Prostate gland (tissue), 2 donors: ENCODE data around the gene KRT76. TPM values are rescaled to one million over a fixed set of nuclear protein-coding genes. Genes with fewer than 3 reads are reported as not detected.
A peak's percentile ranks its signal among the peaks of the same experiment; 100 is the strongest.

Source experiments
- DNase-seq: peaks from one replicate; pipeline ENCODE4 v3.0.0-alpha.2; 2019; ENCODE audit warnings: low spot score
- H3K27ac ChIP-seq, 2 donors: fragments of 200-600 bp; sonication (generic); 2 replicates each; pipeline ENCODE4 v1.5.1; 2017 to 2019
- H3K27me3 ChIP-seq: fragments of 200-600 bp; sonication (generic); replicated peaks from 2 replicates; pipeline ENCODE4 v1.5.1; 2019; ENCODE audit not compliant: insufficient read depth
- H3K36me3 ChIP-seq, 2 donors: fragments of 200-600 bp; sonication (generic); 1 replicate in 1 of 2; 2 replicates in 1 of 2; pipeline versions ENCODE4 v1.5.1 to v1.8.1; 2017 to 2019
- H3K4me1 ChIP-seq: fragments of 200-600 bp; sonication (generic); replicated peaks from 2 replicates; pipeline ENCODE4 v1.5.1; 2019
- H3K4me3 ChIP-seq, 2 donors: fragments of 200-600 bp; sonication (generic); 2 replicates each; pipeline ENCODE4 v1.5.1; 2017 to 2019
- H3K9me3 ChIP-seq: fragments of 200-600 bp; sonication (generic); 2 replicates; pipeline ENCODE4 v1.5.1; 2017
- POLR2A ChIP-seq: fragments of 450-650 bp; IDR thresholded peaks from one replicate; pipeline ENCODE4 v1.6.1; 2016; ENCODE audit warnings: antibody characterized with exemption, mild to moderate bottlenecking
- POLR2AphosphoS5 ChIP-seq: sonication (generic); formaldehyde crosslinking; IDR thresholded peaks from one replicate; pipeline ENCODE4 v1.6.1; 2017; ENCODE audit warnings: antibody characterized with exemption
- WGBS: methylation state at CpG from one replicate; pipeline ENCODE4 v1.1.5; 2018; 5-methylcytosine and 5-hydroxymethylcytosine counted together
- intact Hi-C: fragments of 100-400 bp; cut with DNase I; formaldehyde crosslinking; loops from one replicate; pipeline ENCODE4 v1.14.2; 2022
- total RNA-seq, 2 donors: library from RNA; depleted of rRNA; stranded (reverse); fragments of >200 nt; gene quantifications; one replicate each; pipeline ENCODE4 v1.1.0, GENCODE V29; 2016
- TF ChIP-seq, protein P1 (sequence below), 4 experiments: fragments of 200-600 bp in 2 of 4; fragments of 450-650 bp in 2 of 4; sonication (generic) in 2 of 4; IDR thresholded peaks; 1 replicate in 3 of 4; 2 replicates in 1 of 4; pipeline ENCODE4 v1.5.1; 2016 to 2019; ENCODE audit warnings: antibody characterized with exemption in 4 of 4, mild to moderate bottlenecking in 2 of 4, moderate library complexity in 2 of 4

The KRT76 gene
- total RNA-seq, 2 donors from 2014 or later = not detected

GRCh38 chr12:52822771-52823510, 45.8 kb upstream of the KRT76 start:
- H3K4me1 ChIP-seq = no peaks in the 10 kb centered on the region
- 82% methylated on average over 16 of the region's 16 CpGs for WGBS
- TF ChIP-seq, protein P1, sequence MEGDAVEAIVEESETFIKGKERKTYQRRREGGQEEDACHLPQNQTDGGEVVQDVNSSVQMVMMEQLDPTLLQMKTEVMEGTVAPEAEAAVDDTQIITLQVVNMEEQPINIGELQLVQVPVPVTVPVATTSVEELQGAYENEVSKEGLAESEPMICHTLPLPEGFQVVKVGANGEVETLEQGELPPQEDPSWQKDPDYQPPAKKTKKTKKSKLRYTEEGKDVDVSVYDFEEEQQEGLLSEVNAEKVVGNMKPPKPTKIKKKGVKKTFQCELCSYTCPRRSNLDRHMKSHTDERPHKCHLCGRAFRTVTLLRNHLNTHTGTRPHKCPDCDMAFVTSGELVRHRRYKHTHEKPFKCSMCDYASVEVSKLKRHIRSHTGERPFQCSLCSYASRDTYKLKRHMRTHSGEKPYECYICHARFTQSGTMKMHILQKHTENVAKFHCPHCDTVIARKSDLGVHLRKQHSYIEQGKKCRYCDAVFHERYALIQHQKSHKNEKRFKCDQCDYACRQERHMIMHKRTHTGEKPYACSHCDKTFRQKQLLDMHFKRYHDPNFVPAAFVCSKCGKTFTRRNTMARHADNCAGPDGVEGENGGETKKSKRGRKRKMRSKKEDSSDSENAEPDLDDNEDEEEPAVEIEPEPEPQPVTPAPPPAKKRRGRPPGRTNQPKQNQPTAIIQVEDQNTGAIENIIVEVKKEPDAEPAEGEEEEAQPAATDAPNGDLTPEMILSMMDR (IDR thresholded peaks at IDR 0.05) = no peak
- TF ChIP-seq POLR2A (no peak), POLR2AphosphoS5 (no peak)

GRCh38 chr12:52821826-52822660, 44.9 kb upstream of the KRT76 start:
- no peak for TF ChIP-seq POLR2A
- 84% methylated on average over 10 of the region's 10 CpGs for WGBS
- Histone ChIP-seq H3K27ac (no peak overlapping the region), H3K9me3 (no peaks in the 10 kb centered on the region), H3K36me3 (no peaks in the 10 kb centered on the region), H3K4me3 (no peak overlapping the region), H3K27me3 (peaks cover 17% of the 10 kb centered on the region), H3K4me1 (no peaks in the 10 kb centered on the region)
- peak; percentile 29 for DNase-seq
- intact Hi-C loops = no loop called here

More at GRCh38 chr12:52822771-52823510, 45.8 kb upstream of the KRT76 start:
- H3K27ac ChIP-seq = no peak overlapping the region
- DNase-seq = no peak
- H3K9me3 ChIP-seq = no peaks in the 10 kb centered on the region
- intact Hi-C loops = no loop called here
- peaks cover 21% of the 10 kb centered on the region for H3K27me3 ChIP-seq
- H3K36me3 ChIP-seq = no peaks in the 10 kb centered on the region
- no peak overlapping the region for H3K4me3 ChIP-seq

- Histone ChIP-seq H3K4me3 (no peak overlapping the region), H3K9me3 (no peaks in the 10 kb centered on the region), H3K27ac (no peak overlapping the region), H3K36me3 (no peaks in the 10 kb centered on the region), H3K27me3 (peaks cover 17% of the 10 kb centered on the region), H3K4me1 (no peaks in the 10 kb centered on the region)
- TF ChIP-seq, protein P1 (IDR thresholded peaks at IDR 0.05) = no peak
- TF ChIP-seq POLR2A (no peak), POLR2AphosphoS5 (no peak)
- 91% methylated on average over 4 of the region's 4 CpGs for WGBS
- DNase-seq = no peak
- intact Hi-C loops = no loop called here
These were observed 44.1 kb upstream of the KRT76 start for GRCh38 chr12:52821071-52821730.

GRCh38 chr12:52820521-52820920, 43.4 kb upstream of the KRT76 start:
- DNase-seq = no peak
- Histone ChIP-seq H3K27ac (no peak overlapping the region), H3K9me3 (no peaks in the 10 kb centered on the region), H3K4me1 (no peaks in the 10 kb centered on the region), H3K4me3 (no peak overlapping the region), H3K36me3 (no peaks in the 10 kb centered on the region), H3K27me3 (peaks cover 17% of the 10 kb centered on the region)
- intact Hi-C loops = no loop called here
- 88% methylated on average over 6 of the region's 6 CpGs for WGBS
- no peak for TF ChIP-seq POLR2A
- no peak for TF ChIP-seq POLR2AphosphoS5

DNA sequence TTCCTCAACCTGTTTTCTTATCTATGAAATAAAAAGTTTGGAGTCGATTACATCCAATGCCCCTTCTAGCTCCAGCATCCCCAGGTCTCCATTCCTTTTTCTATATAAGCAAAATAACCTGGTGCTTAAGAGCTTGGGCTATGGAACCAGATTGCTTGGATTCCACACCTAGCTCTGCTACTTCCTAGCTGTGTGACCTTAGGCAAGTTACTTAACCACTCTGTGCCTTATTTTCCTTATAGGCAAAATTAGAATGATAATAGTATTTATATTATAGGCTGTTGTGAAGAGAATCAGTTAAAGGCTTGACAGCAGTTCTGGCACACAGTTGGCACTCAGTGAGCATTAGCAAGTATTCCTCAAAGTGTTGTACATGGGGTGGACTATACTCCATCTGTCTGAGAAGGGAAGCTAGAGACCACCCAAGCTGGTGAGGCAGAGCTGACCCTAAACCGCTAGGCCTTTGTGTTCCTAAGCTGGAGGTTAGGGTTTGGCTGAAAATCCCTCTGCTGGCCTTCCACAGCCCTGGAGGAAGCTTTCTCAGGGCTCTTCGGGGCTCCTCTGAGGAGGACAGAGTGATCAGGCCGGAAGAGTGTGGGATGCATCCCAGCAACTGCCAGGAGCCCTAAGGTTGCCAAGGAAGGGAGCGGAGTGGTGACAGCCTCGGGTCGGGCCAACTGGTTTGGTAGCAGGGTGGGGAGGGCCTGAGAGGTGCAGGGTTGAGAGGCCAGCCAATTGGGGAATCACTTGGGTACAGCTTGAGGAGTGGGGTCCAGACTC, 42.8 kb upstream of the KRT76 start:
- TF ChIP-seq, protein P1 (IDR thresholded peaks at IDR 0.05) = no peak
- no peak for TF ChIP-seq POLR2AphosphoS5
- no peaks in the 10 kb centered on the region for H3K36me3 ChIP-seq
- H3K4me3 ChIP-seq = no peak overlapping the region
- no peak for DNase-seq
- H3K4me1 ChIP-seq = no peaks in the 10 kb centered on the region
- WGBS = 69% methylated on average over 7 of the region's 7 CpGs
- peaks cover 17% of the 10 kb centered on the region for H3K27me3 ChIP-seq
- no peak overlapping the region for H3K27ac ChIP-seq
- intact Hi-C loops = no loop called here
- H3K9me3 ChIP-seq = no peaks in the 10 kb centered on the region
